Fibroblast of skin of right biceps (primary cell): ENCODE results near the gene AKNA.

Experiments
- DNase-seq: peaks from one replicate; pipeline ENCODE4 v3.0.0-alpha.2; 2013

The AKNA gene

GRCh38 chr9:114394523-114395333 is 6.9 kb upstream of the AKNA start:
- no peak for DNase-seq

- no peak for DNase-seq
These were observed 4.9 kb upstream of the AKNA start for GRCh38 chr9:114392749-114393112.

GRCh38 chr9:114390952-114391351 is 3.2 kb upstream of the AKNA start:
- DNase-seq, result no peak

- no peak for DNase-seq
These were observed 2.0 kb upstream of the AKNA start for GRCh38 chr9:114389612-114390368.

- DNase-seq, result no peak
These were observed 1.1 kb upstream of the AKNA start for GRCh38 chr9:114388764-114389375.

- no peak for DNase-seq
These were observed 538 bp upstream of the AKNA start for GRCh38 chr9:114388357-114388682.

GRCh38 chr9:114386886-114387679 is 699 bp downstream of the AKNA start:
- DNase-seq, result no peak

GRCh38 chr9:114386361-114386885 is 1.4 kb downstream of the AKNA start:
- no peak for DNase-seq

GRCh38 chr9:114385397-114386181 is 2.2 kb downstream of the AKNA start:
- DNase-seq, result peak; percentile 91

GRCh38 chr9:114384836-114385396 is 2.9 kb downstream of the AKNA start:
- no peak for DNase-seq

- no peak for DNase-seq
These were observed 3.4 kb downstream of the AKNA start for GRCh38 chr9:114384341-114384740.

GRCh38 chr9:114383521-114384231 is 4.1 kb downstream of the AKNA start:
- peak; percentile 89 for DNase-seq

GRCh38 chr9:114382699-114383520 is 4.9 kb downstream of the AKNA start:
- no peak for DNase-seq

- DNase-seq, result no peak
These were observed 8.9 kb downstream of the AKNA start for GRCh38 chr9:114378883-114379282.

GRCh38 chr9:114378016-114378415 is 9.8 kb downstream of the AKNA start:
- no peak for DNase-seq

- DNase-seq, result no peak
These were observed 11.0 kb downstream of the AKNA start for GRCh38 chr9:114376586-114377445.

- DNase-seq, result no peak
These were observed 12.2 kb downstream of the AKNA start for GRCh38 chr9:114375386-114376175.

- no peak for DNase-seq
These were observed 12.8 kb downstream of the AKNA start for GRCh38 chr9:114374936-114375335.
